Natural killer cell treated with Interleukin-12 subunit alpha and Interleukin-12 subunit beta and Interleukin-15 and Interleukin-18, amount 100 ng/mL, for 72 hours (primary cell): ENCODE measurements around the gene ATP8B4. TPM values are rescaled to one million over a fixed set of nuclear protein-coding genes. Genes with fewer than 3 reads are reported as not detected.
A peak's percentile ranks its signal among the peaks of the same experiment; 100 is the strongest.
"Not testable (repeated sequence)": the region's sequence is repeated elsewhere in the genome, so short reads cannot be mapped to it uniquely, and the experiment has no call there.

Experiments used
- ATAC-seq, 2 donors: fragments of 150-1000 bp; cut with Tn5 transposase in 1 of 2; sonication (Bioruptor Pico), chemical (Tn5 transposase) in 1 of 2; 2 replicates each; pipeline ENCODE4 v1.10.0; 2021
- DNase-seq: peaks from one replicate; pipeline ENCODE4 v3.0.0; 2022; ENCODE audit warnings: low spot score
- H3K27ac Mint-ChIP-seq, 2 donors: 1 replicate in 1 of 2; 2 replicates in 1 of 2; pipeline ENCODE4 v1.8.0; 2022; ENCODE audit warnings: mixed read lengths in 2 of 2, mild to moderate bottlenecking in 1 of 2, moderate library complexity in 1 of 2
- H3K27me3 Mint-ChIP-seq, 2 donors: 1 replicate in 1 of 2; 2 replicates in 1 of 2; pipeline ENCODE4 v1.8.0; 2022; ENCODE audit warnings: mixed read lengths in 2 of 2
- H3K36me3 Mint-ChIP-seq: one replicate; pipeline ENCODE4 v1.8.0; 2022; ENCODE audit warnings: mixed read lengths
- H3K4me1 Mint-ChIP-seq, 2 donors: 1 replicate in 1 of 2; 2 replicates in 1 of 2; pipeline ENCODE4 v1.8.0; 2022; ENCODE audit warnings: low read depth in 2 of 2, mixed read lengths in 2 of 2, mild to moderate bottlenecking in 1 of 2
- H3K4me3 Mint-ChIP-seq: one replicate; pipeline ENCODE4 v1.8.0; 2022; ENCODE audit warnings: mixed read lengths
- H3K9me3 Mint-ChIP-seq: 2 replicates; pipeline ENCODE4 v1.8.0; 2022; ENCODE audit warnings: mixed read lengths
- total RNA-seq, 2 donors: library from RNA; stranded (reverse); gene quantifications; one replicate each; pipeline ENCODE4 v1.2.3, GENCODE V29; 2022

The ATP8B4 gene
- total RNA-seq, 2 donors from 2014 or later = 273 to 296 TPM

- H3K9me3 Mint-ChIP-seq = peaks cover 3% of the 10 kb centered on the region
- H3K27me3 Mint-ChIP-seq = no peaks in the 10 kb centered on the region
- H3K4me1 Mint-ChIP-seq = peaks cover 36 to 48% of the 10 kb centered on the region in 2 donors
- DNase-seq (no peak), ATAC-seq (no peak)
- peaks cover 27% of the 10 kb centered on the region for H3K36me3 Mint-ChIP-seq
- peak overlapping the region in 1 of 2 donors; percentile 49 for H3K27ac Mint-ChIP-seq
- no peak overlapping the region for H3K4me3 Mint-ChIP-seq
Measured at GRCh38 chr15:50146632-50147031, 27.6 kb upstream of the ATP8B4 start.

- Mint-ChIP-seq H3K4me1 (peaks cover 36 to 48% of the 10 kb centered on the region in 2 donors), H3K9me3 (peaks cover 3% of the 10 kb centered on the region), H3K27ac (peak overlapping the region; percentile 72 to 77), H3K4me3 (no peak overlapping the region), H3K36me3 (peaks cover 27% of the 10 kb centered on the region), H3K27me3 (no peaks in the 10 kb centered on the region)
- DNase-seq (no peak), ATAC-seq (peak; percentile 39 to 77)
Measured at GRCh38 chr15:50145451-50145872, 26.4 kb upstream of the ATP8B4 start.

GRCh38 chr15:50144341-50145120 is 25.5 kb upstream of the ATP8B4 start:
- peak overlapping the region; percentile 72 to 77 for H3K27ac Mint-ChIP-seq
- H3K27me3 Mint-ChIP-seq = no peaks in the 10 kb centered on the region
- no peak for ATAC-seq

GRCh38 chr15:50143255-50143860 is 24.3 kb upstream of the ATP8B4 start:
- Mint-ChIP-seq H3K27me3 (no peaks in the 10 kb centered on the region), H3K9me3 (peaks cover 3% of the 10 kb centered on the region), H3K4me1 (peaks cover 43 to 48% of the 10 kb centered on the region in 2 donors), H3K36me3 (peaks cover 27% of the 10 kb centered on the region), H3K27ac (peak overlapping the region; percentile 72 to 77), H3K4me3 (peak overlapping the region; percentile 11)
- no peak for DNase-seq
- ATAC-seq = peak; percentile 74 to 84

More at GRCh38 chr15:50144341-50145120, 25.5 kb upstream of the ATP8B4 start:
- DNase-seq = no peak
- Mint-ChIP-seq H3K36me3 (peaks cover 27% of the 10 kb centered on the region), H3K9me3 (peaks cover 3% of the 10 kb centered on the region), H3K4me1 (peaks cover 40 to 48% of the 10 kb centered on the region in 2 donors), H3K4me3 (peak overlapping the region; percentile 11)

GRCh38 chr15:50141856-50142255 is 22.8 kb upstream of the ATP8B4 start:
- no peak for ATAC-seq
- no peak for DNase-seq
- H3K4me1 Mint-ChIP-seq = peaks cover 58 to 61% of the 10 kb centered on the region in 2 donors
- peaks cover 31% of the 10 kb centered on the region for H3K36me3 Mint-ChIP-seq
- H3K27me3 Mint-ChIP-seq = no peaks in the 10 kb centered on the region
- H3K4me3 Mint-ChIP-seq = no peak overlapping the region
- H3K9me3 Mint-ChIP-seq = peaks cover 3% of the 10 kb centered on the region
- H3K27ac Mint-ChIP-seq = peak overlapping the region; percentile 72 to 77

- no peak for DNase-seq
- ATAC-seq = no peak
- Mint-ChIP-seq H3K4me3 (no peak overlapping the region), H3K36me3 (peaks cover 34% of the 10 kb centered on the region), H3K9me3 (peaks cover 3% of the 10 kb centered on the region), H3K27me3 (no peaks in the 10 kb centered on the region), H3K27ac (peak overlapping the region in 1 of 2 donors; percentile 44), H3K4me1 (peaks cover 60 to 64% of the 10 kb centered on the region in 2 donors)
Measured at GRCh38 chr15:50140983-50141382, 21.9 kb upstream of the ATP8B4 start.

- Mint-ChIP-seq H3K27ac (peak overlapping the region in 1 of 2 donors; percentile 66), H3K9me3 (peaks cover 3% of the 10 kb centered on the region), H3K4me1 (peaks cover 65 to 66% of the 10 kb centered on the region in 2 donors), H3K4me3 (no peak overlapping the region), H3K36me3 (peaks cover 35% of the 10 kb centered on the region), H3K27me3 (no peaks in the 10 kb centered on the region)
- ATAC-seq (no peak), DNase-seq (no peak)
Measured at GRCh38 chr15:50140098-50140497, 21.1 kb upstream of the ATP8B4 start.

- H3K27me3 Mint-ChIP-seq = no peaks in the 10 kb centered on the region
- H3K9me3 Mint-ChIP-seq = no peaks in the 10 kb centered on the region
- H3K4me3 Mint-ChIP-seq = peak overlapping the region; percentile 86
- DNase-seq = no peak
- peak overlapping the region; percentile 88 to 94 for H3K27ac Mint-ChIP-seq
- peaks cover 57 to 59% of the 10 kb centered on the region in 2 donors for H3K4me1 Mint-ChIP-seq
- ATAC-seq = no peak
- H3K36me3 Mint-ChIP-seq = peaks cover 20% of the 10 kb centered on the region
Measured at GRCh38 chr15:50138391-50138790, 19.4 kb upstream of the ATP8B4 start.

GRCh38 chr15:50137893-50138292 is 18.9 kb upstream of the ATP8B4 start:
- H3K4me1 Mint-ChIP-seq = peaks cover 54 to 55% of the 10 kb centered on the region in 2 donors
- H3K36me3 Mint-ChIP-seq = peaks cover 16% of the 10 kb centered on the region
- no peaks in the 10 kb centered on the region for H3K27me3 Mint-ChIP-seq
- ATAC-seq (peak; percentile 17 to 47), DNase-seq (no peak)
- peak overlapping the region; percentile 86 for H3K4me3 Mint-ChIP-seq
- H3K27ac Mint-ChIP-seq = peak overlapping the region; percentile 88 to 94
- no peaks in the 10 kb centered on the region for H3K9me3 Mint-ChIP-seq

- no peaks in the 10 kb centered on the region for H3K27me3 Mint-ChIP-seq
- H3K4me1 Mint-ChIP-seq = peaks cover 52 to 54% of the 10 kb centered on the region in 2 donors
- ATAC-seq = peak; percentile 56 to 75
- DNase-seq = no peak
- H3K27ac Mint-ChIP-seq = peak overlapping the region; percentile 88 to 94
- H3K4me3 Mint-ChIP-seq = peak overlapping the region; percentile 86
- H3K36me3 Mint-ChIP-seq = peaks cover 14% of the 10 kb centered on the region
- no peaks in the 10 kb centered on the region for H3K9me3 Mint-ChIP-seq
Measured at GRCh38 chr15:50137330-50137761, 18.3 kb upstream of the ATP8B4 start.

- DNase-seq (peak; percentile 65), ATAC-seq (peak; percentile 84 to 91)
- H3K9me3 Mint-ChIP-seq = peaks cover 5% of the 10 kb centered on the region
- H3K4me3 Mint-ChIP-seq = peak overlapping the region; percentile 81
- peaks cover 21% of the 10 kb centered on the region for H3K36me3 Mint-ChIP-seq
- H3K27ac Mint-ChIP-seq = peak overlapping the region; percentile 88 to 94
- H3K4me1 Mint-ChIP-seq = peaks cover 57 to 60% of the 10 kb centered on the region in 2 donors
- H3K27me3 Mint-ChIP-seq = no peaks in the 10 kb centered on the region
Measured at GRCh38 chr15:50135031-50135551, 16.1 kb upstream of the ATP8B4 start.

- DNase-seq (no peak), ATAC-seq (peak; percentile 9 to 63)
- Mint-ChIP-seq H3K4me3 (peak overlapping the region; percentile 81), H3K27ac (peak overlapping the region; percentile 88 to 94), H3K36me3 (peaks cover 22% of the 10 kb centered on the region), H3K27me3 (no peaks in the 10 kb centered on the region), H3K4me1 (peaks cover 55 to 60% of the 10 kb centered on the region in 2 donors), H3K9me3 (peaks cover 5% of the 10 kb centered on the region)
Measured at GRCh38 chr15:50134524-50135024, 15.5 kb upstream of the ATP8B4 start.

GRCh38 chr15:50132251-50132984 is 13.4 kb upstream of the ATP8B4 start:
- not testable (repeated sequence) for ATAC-seq, H3K27me3 Mint-ChIP-seq

More at GRCh38 chr15:50132251-50132984, 13.4 kb upstream of the ATP8B4 start:
- peaks cover 50 to 56% of the 10 kb centered on the region in 2 donors for H3K4me1 Mint-ChIP-seq
- DNase-seq, H3K9me3 Mint-ChIP-seq: not testable (repeated sequence)
- H3K4me3 Mint-ChIP-seq = peak overlapping the region; percentile 48
- H3K27ac Mint-ChIP-seq = peak overlapping the region; percentile 82 to 94
- peaks cover 36% of the 10 kb centered on the region for H3K36me3 Mint-ChIP-seq
